Stimulated activated CD4-positive, alpha-beta T cell treated with anti-CD3 and anti-CD28 coated beads, TNF-alpha, amount 100 ng/mL, for 24 hours (primary cell): ENCODE data around the gene SCN3A.

Source experiments
- DNase-seq, 3 experiments: peaks; one replicate each; pipeline ENCODE4 v3.0.0-alpha.2; 2020; ENCODE audit warnings: low read depth in 3 of 3

Gene SCN3A

GRCh38 chr2:165191096-165191728 is 12.6 kb downstream of the SCN3A start:
- DNase-seq: no peak

GRCh38 chr2:165185633-165186032 is 18.2 kb downstream of the SCN3A start:
- no peak for DNase-seq

DNA sequence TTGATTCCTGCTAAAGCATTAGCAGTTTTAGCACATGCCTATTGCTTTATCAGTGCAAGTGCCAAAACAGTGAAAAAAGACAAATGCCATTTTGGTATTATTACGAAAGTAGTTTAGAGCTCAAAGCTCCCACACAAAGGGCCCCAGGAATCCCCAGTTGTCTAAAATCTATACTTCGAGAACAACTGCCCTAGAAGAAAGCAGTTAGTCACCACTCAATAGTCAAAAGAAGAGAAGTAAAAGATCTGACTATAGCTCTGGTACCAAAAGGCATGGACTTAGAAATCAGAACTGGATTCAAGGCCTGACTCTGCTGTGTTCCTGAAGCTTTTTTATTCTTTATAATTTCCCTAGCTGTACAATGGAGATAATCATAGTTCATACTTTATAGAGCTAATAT is 21.8 kb downstream of the SCN3A start:
- DNase-seq: no peak

DNA sequence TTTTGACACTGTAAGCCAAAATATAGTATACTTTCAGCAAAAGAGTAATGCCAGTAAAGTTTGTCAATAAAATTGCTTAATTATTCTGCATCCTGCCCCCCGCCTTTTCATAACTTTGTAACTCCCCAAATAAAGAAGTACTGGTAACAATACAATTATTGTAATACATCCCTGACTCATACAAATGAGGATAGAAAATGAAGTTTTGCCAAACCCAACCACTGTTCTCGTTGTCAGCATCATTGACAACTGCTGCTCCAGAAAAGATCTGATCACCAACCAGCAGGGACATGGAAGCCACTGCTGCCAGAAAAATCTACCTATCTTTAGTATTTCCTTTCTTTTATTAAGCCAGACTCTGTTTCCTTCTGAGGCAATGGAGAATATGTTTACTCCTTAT is 27.1 kb downstream of the SCN3A start:
- DNase-seq: no peak

GRCh38 chr2:165173215-165173614 is 30.6 kb downstream of the SCN3A start:
- no peak for DNase-seq

- no peak for DNase-seq
Observed at GRCh38 chr2:165164201-165164600, 39.6 kb downstream of the SCN3A start.

DNA sequence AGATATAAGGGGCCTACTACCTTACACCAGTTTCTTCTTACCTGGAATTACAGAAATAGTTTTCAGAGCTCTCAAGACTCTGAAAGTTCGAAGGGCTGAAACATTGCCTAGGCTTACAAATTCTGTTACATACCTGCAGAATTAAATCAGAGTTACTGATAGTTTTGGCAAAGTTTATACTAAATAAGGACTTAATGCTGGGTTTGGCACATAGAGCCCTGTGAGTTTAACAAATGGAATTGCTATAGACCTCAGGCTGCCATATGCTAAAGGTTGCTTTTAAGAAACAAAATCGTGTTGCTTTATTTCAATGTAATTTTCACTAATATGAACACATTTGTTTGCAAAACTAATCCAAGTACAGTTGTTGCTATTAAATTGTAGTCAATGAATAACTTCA is 40.1 kb downstream of the SCN3A start:
- DNase-seq: no peak

GRCh38 chr2:165162466-165162865 is 41.4 kb downstream of the SCN3A start:
- DNase-seq: no peak

- DNase-seq: no peak
Observed at GRCh38 chr2:165161510-165161909, 42.3 kb downstream of the SCN3A start.

GRCh38 chr2:165157160-165157559 is 46.7 kb downstream of the SCN3A start:
- DNase-seq: no peak

GRCh38 chr2:165155152-165155551 is 48.7 kb downstream of the SCN3A start:
- DNase-seq: no peak

DNA sequence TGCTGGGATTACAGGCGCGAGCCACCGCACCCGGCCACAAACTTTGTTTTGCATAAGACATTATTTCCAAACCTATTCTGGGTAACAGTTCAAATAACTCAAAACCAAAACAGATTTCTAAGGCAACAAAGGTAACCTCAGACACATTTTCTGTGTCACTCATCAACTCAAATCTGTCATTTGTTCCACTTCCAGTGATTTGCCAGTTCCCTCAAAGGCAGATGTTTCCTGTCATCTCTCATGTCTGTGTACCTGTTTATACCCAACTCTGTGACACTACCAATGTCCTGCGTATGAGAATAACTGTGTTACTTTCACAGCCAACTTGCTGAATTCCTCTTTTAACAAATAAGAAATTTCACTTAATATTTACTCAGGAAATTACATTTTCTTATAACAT is 54.4 kb downstream of the SCN3A start:
- DNase-seq: no peak

GRCh38 chr2:165147186-165148045 is 56.4 kb downstream of the SCN3A start:
- no peak for DNase-seq

GRCh38 chr2:165144315-165144714 is 59.5 kb downstream of the SCN3A start:
- no peak for DNase-seq

DNA sequence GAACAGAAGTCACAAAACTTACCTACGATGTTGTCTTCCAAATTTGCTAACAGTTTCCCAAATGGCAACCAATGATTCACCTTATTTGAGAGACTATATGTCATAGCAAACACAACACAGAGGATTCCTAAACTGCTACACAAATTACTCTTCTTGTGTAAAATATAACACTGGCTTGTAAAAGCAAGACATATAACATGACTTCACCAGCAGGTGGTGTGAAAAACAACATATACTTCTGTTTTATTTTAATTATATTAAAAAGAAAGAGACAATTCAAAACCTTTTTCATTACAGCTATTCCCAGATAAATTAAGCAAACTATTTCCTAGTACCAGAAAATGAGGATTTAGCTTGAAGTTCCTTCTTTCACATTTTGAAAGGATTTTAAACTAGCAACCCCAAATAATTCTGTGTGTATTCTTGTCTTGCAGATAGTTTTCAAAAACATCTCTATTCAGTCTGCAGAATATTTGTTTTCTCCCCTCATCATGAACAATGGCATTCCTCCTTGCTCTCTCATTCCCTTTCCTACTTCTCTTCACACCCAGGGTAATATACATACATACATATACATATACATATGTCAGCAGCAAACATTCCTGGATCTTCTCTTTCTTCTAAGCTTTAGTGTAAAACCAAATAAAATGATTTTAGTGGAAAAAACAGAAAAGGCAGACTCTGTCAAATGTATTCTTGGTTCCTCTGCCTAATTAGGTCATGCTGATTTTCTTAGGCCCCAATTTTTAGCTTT is 62.1 kb downstream of the SCN3A start:
- no peak for DNase-seq

GRCh38 chr2:165126244-165126643 is 77.6 kb downstream of the SCN3A start:
- no peak for DNase-seq

DNA sequence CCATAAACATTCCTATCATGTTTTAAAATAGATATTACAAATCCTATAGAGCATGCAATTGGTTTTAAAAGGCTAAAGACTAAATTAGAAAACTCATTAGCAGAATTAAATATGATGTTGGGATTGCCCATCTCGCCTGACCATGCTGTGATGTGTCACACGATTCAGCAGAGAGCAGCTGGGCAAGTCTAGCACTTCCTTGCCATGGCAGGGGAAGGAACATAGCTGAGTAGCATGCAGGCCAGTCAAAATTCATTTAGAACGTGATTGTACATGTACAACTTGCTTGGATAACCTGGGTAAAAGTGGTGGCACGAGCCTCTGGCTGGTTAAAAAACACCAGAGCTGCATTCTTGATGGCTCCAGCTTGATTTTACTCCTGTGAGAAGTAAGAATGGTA is 81.3 kb downstream of the SCN3A start:
- no peak for DNase-seq

GRCh38 chr2:165120740-165121467 is 82.9 kb downstream of the SCN3A start:
- no peak for DNase-seq

GRCh38 chr2:165115258-165115657 is 88.6 kb downstream of the SCN3A start:
- no peak for DNase-seq

- DNase-seq: no peak
Observed at GRCh38 chr2:165114346-165114939, 89.4 kb downstream of the SCN3A start.

- no peak for DNase-seq
Observed at GRCh38 chr2:165113414-165113813, 90.4 kb downstream of the SCN3A start.

DNA sequence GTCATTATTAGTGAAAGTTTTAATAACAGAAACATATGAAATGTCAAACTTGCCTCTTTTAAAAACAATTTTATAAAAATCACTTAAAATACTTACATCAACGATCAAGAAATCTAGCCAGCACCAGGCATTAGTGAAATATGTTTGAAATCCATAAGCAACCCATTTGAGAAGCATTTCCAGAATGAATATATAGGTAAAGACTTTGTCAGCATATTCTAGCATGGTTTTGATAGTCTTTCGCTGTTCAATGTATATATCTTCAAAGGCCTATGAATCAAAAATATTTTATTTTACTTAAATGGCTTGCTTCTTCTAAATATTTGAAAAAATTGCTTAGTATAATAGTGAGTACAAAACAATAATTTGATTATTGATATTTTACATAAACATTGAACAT is 91.1 kb downstream of the SCN3A start:
- DNase-seq: no peak
